GM12891 (cell line): Measurements from ENCODE around the gene ACP7.

Experiments
- POLR2A ChIP-seq: IDR thresholded peaks from 2 replicates; pipeline ENCODE4 v1.6.1; 2011; ENCODE audit warnings: low read depth, low read length, control low read depth
- POLR2AphosphoS5 ChIP-seq: IDR thresholded peaks from 2 replicates; pipeline ENCODE4 v1.6.1; 2011; ENCODE audit warnings: low read depth, low read length, control low read depth
- SPI1 ChIP-seq: IDR thresholded peaks from 2 replicates; pipeline ENCODE4 v1.6.1; 2011; ENCODE audit warnings: low read depth, low read length, control low read depth
- TAF1 ChIP-seq: IDR thresholded peaks from 2 replicates; pipeline ENCODE4 v1.6.1; 2011; ENCODE audit warnings: low read depth, low read length, control low read depth

DNA sequence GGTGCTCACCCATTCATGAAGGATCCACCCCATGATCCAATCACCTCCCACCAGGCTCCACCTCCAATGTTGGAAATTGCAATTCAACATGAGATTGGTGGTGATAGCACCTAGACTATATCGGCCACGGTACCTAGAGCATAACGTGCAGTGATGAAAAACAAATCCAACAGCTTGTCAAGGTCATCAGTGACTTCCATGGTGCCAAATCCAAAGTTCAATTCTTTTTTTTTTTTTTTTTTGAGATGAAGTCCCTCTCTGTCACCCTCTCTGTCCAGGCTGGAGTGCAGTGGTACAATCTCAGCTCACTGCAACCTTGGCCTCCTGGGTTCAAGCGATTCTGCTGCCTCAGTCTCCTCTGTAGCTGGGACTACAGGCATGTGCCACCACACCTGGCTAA is 17.1 kb upstream of the ACP7 start:
- TF ChIP-seq POLR2A (no peak), TAF1 (no peak), POLR2AphosphoS5 (no peak), SPI1 (no peak)
